T-helper 17 cell (primary cell): Measurements from ENCODE around the gene ARHGAP1. TPM values are rescaled to one million over a fixed set of nuclear protein-coding genes. Genes with fewer than 3 reads are reported as not detected.

Source experiments
- ATAC-seq: fragments of 150-1000 bp; cut with Tn5 transposase; 2 replicates; pipeline ENCODE4 v1.10.0; 2021; ENCODE audit warnings: mild to moderate bottlenecking, moderate library complexity
- DNase-seq, 3 donors: peaks; one replicate each; pipeline versions ENCODE4 v3.0.0 to v3.0.0-alpha.2; 2020 to 2021
- H3K9me3 ChIP-seq: one replicate; pipeline ENCODE4 v1.7.0; 2013; ENCODE audit warnings: low read length, mild to moderate bottlenecking; ENCODE audit not compliant: control insufficient read depth, poor library complexity, severe bottlenecking
- H3K27ac Mint-ChIP-seq: one replicate; pipeline ENCODE4 v1.8.0; 2022; ENCODE audit warnings: mild to moderate bottlenecking, moderate library complexity, mixed read lengths
- H3K27me3 Mint-ChIP-seq: one replicate; pipeline ENCODE4 v1.8.0; 2022; ENCODE audit warnings: mixed read lengths
- H3K36me3 Mint-ChIP-seq: one replicate; pipeline ENCODE4 v1.8.0; 2022; ENCODE audit warnings: low read depth, mixed read lengths
- H3K4me1 Mint-ChIP-seq: one replicate; pipeline ENCODE4 v1.8.0; 2022; ENCODE audit warnings: mild to moderate bottlenecking, mixed read lengths
- H3K4me3 Mint-ChIP-seq: one replicate; pipeline ENCODE4 v1.8.0; 2022; ENCODE audit warnings: mild to moderate bottlenecking, moderate library complexity, mixed read lengths
- total RNA-seq, 4 donors: library from RNA in 2 of 4; stranded (reverse) in 2 of 4; gene quantifications; one replicate each; pipeline ENCODE4 v1.2.3 and lab custom pipeline; 2022 to 2026

ARHGAP1 gene
- total RNA-seq = 10 to 100 TPM; 58.0 to 65.9 TPM
- total RNA-seq (lab: John Stamatoyannopoulos, UW) = 38.9 to 62.6 reads per million in 2 donors

GRCh38 chr11:46700241-46701077 lies at the start of gene ARHGAP1, which contains the start of gene ZNF408:
Gene ARHGAP1, minus strand, starts transcription at chr11:46700619. Its CDS starts 4,512 bp downstream, at chr11:46696107.
Gene ZNF408, plus strand, starts transcription at chr11:46701031. Its CDS starts 17 bp downstream, at chr11:46701048.
- DNase-seq = peak; percentile 96 to 98 (median 97)
- no peaks in the 10 kb centered on the region for H3K9me3 ChIP-seq
- no peaks in the 10 kb centered on the region for H3K27me3 Mint-ChIP-seq
- peak within 1 kb of the TSS; percentile 96 for H3K4me3 Mint-ChIP-seq
- H3K27ac Mint-ChIP-seq = peak within 1 kb of the TSS; percentile 97
- peaks cover 2% of the 10 kb centered on the region for H3K36me3 Mint-ChIP-seq
- peak; percentile 94 for ATAC-seq
- H3K4me1 Mint-ChIP-seq = peaks cover 35% of the 10 kb centered on the region

GRCh38 chr11:46747150-46747549 lies 46.7 kb upstream of the ARHGAP1 start:
- ATAC-seq = no peak
- Mint-ChIP-seq H3K36me3 (peaks cover 24% of the 10 kb centered on the region), H3K4me1 (peaks cover 3% of the 10 kb centered on the region), H3K27me3 (no peaks in the 10 kb centered on the region), H3K27ac (no peak overlapping the region), H3K4me3 (no peak overlapping the region)
- no peaks in the 10 kb centered on the region for H3K9me3 ChIP-seq
- DNase-seq = no peak

GRCh38 chr11:46745995-46746394 lies 45.6 kb upstream of the ARHGAP1 start:
- H3K9me3 ChIP-seq = no peaks in the 10 kb centered on the region
- Mint-ChIP-seq H3K27me3 (no peaks in the 10 kb centered on the region), H3K27ac (no peak overlapping the region), H3K4me3 (no peak overlapping the region), H3K36me3 (peaks cover 24% of the 10 kb centered on the region), H3K4me1 (peaks cover 3% of the 10 kb centered on the region)
- DNase-seq (no peak), ATAC-seq (no peak)

- H3K27me3 Mint-ChIP-seq = no peaks in the 10 kb centered on the region
- peaks cover 3% of the 10 kb centered on the region for H3K4me1 Mint-ChIP-seq
- H3K9me3 ChIP-seq = no peaks in the 10 kb centered on the region
- no peak overlapping the region for H3K27ac Mint-ChIP-seq
- H3K36me3 Mint-ChIP-seq = peaks cover 24% of the 10 kb centered on the region
- H3K4me3 Mint-ChIP-seq = no peak overlapping the region
- DNase-seq (no peak), ATAC-seq (no peak)
These were observed 44.9 kb upstream of the ARHGAP1 start for GRCh38 chr11:46745328-46745727.

DNA sequence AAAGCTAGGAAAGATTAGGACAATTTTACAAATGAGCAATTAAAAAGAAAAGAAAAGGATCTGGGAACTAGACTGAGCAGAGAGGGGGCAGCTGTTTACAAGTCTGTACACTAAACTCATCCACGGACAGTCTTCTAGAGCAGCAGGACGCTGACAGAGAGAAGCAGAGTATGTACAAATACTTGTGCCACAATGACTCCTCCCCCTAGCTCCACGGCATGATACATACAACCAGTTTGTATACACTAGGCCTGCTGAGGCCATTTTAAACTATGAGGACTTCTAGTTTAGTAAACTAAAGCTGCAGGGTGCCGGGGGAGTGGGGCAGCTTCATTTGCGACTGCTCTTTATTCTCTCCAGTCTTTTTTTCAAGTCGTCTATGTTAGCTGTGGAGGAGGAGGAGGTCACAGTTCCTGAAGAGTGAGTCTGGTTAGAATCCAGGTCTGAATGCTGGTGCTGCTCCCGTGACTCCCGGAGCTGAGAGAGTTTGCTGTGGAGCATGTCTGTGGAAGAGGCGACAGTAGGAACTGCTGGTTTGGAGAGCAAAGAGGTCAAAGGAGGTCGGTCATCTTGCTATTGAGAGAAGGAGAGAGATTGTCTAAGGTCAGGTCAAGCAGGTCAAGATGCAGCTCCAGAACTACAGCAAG lies 43.4 kb upstream of the ARHGAP1 start:
- Mint-ChIP-seq H3K27ac (no peak overlapping the region), H3K4me3 (no peak overlapping the region), H3K4me1 (peaks cover 3% of the 10 kb centered on the region), H3K36me3 (peaks cover 21% of the 10 kb centered on the region), H3K27me3 (no peaks in the 10 kb centered on the region)
- H3K9me3 ChIP-seq = no peaks in the 10 kb centered on the region
- no peak for ATAC-seq
- DNase-seq = no peak

- Mint-ChIP-seq H3K27ac (no peak overlapping the region), H3K4me1 (peaks cover 1% of the 10 kb centered on the region), H3K4me3 (no peak overlapping the region), H3K36me3 (peaks cover 19% of the 10 kb centered on the region), H3K27me3 (no peaks in the 10 kb centered on the region)
- H3K9me3 ChIP-seq = no peaks in the 10 kb centered on the region
- ATAC-seq (no peak), DNase-seq (no peak)
These were observed 42.6 kb upstream of the ARHGAP1 start for GRCh38 chr11:46743043-46743442.

GRCh38 chr11:46741600-46742484 lies 41.4 kb upstream of the ARHGAP1 start:
- Mint-ChIP-seq H3K27me3 (no peaks in the 10 kb centered on the region), H3K36me3 (peaks cover 14% of the 10 kb centered on the region), H3K27ac (no peak overlapping the region), H3K4me1 (no peaks in the 10 kb centered on the region), H3K4me3 (no peak overlapping the region)
- H3K9me3 ChIP-seq = no peaks in the 10 kb centered on the region
- ATAC-seq = no peak
- DNase-seq = no peak

DNA sequence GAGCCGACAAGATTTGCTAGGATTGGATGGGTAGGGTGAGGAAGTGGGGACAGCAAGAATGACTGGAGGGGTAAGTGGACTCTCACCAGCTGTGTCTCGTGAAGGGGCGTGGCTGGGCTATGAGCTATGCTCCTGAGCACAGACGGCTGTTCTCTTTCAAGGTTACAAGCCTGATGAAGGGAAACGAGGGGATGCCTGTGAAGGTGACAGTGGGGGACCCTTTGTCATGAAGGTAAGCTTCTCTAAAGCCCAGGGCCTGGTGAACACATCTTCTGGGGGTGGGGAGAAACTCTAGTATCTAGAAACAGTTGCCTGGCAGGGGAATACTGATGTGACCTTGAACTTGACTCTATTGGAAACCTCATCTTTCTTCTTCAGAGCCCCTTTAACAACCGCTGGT lies 38.5 kb upstream of the ARHGAP1 start:
- H3K4me1 Mint-ChIP-seq = peaks cover 3% of the 10 kb centered on the region
- H3K27me3 Mint-ChIP-seq = no peaks in the 10 kb centered on the region
- no peaks in the 10 kb centered on the region for H3K9me3 ChIP-seq
- ATAC-seq (no peak), DNase-seq (no peak)
- no peak overlapping the region for H3K27ac Mint-ChIP-seq
- H3K36me3 Mint-ChIP-seq = peaks cover 10% of the 10 kb centered on the region
- no peak overlapping the region for H3K4me3 Mint-ChIP-seq

- Mint-ChIP-seq H3K4me1 (peaks cover 3% of the 10 kb centered on the region), H3K4me3 (no peak overlapping the region), H3K36me3 (peaks cover 2% of the 10 kb centered on the region), H3K27ac (no peak overlapping the region), H3K27me3 (no peaks in the 10 kb centered on the region)
- no peak for DNase-seq
- no peak for ATAC-seq
- no peaks in the 10 kb centered on the region for H3K9me3 ChIP-seq
These were observed 37.3 kb upstream of the ARHGAP1 start for GRCh38 chr11:46737699-46738098.

- H3K27me3 Mint-ChIP-seq = no peaks in the 10 kb centered on the region
- H3K27ac Mint-ChIP-seq = no peak overlapping the region
- no peaks in the 10 kb centered on the region for H3K36me3 Mint-ChIP-seq
- ATAC-seq (no peak), DNase-seq (no peak)
- no peaks in the 10 kb centered on the region for H3K9me3 ChIP-seq
- peaks cover 3% of the 10 kb centered on the region for H3K4me1 Mint-ChIP-seq
- H3K4me3 Mint-ChIP-seq = no peak overlapping the region
These were observed 36.2 kb upstream of the ARHGAP1 start for GRCh38 chr11:46736615-46737014.

DNA sequence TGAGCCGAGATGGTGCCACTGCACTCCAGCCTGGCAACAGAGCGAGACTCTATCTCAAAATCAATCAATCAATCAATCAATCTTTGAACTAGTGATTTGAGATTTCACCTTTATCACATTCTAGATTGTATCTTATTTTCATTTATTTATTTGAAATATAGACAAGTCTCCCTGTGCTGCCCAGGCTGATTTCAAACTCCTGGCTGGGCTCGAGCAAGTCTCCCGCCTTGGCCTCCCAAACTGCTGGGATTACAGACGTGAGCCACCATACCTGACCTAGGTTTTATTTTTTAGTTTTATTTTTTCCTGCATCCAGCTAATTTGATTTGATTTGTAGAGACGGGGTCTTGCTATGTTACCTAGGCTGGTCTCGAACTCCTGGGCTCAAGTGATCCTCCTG lies 35.7 kb upstream of the ARHGAP1 start:
- ATAC-seq (no peak), DNase-seq (no peak)
- Mint-ChIP-seq H3K27ac (no peak overlapping the region), H3K4me3 (no peak overlapping the region), H3K27me3 (no peaks in the 10 kb centered on the region), H3K4me1 (peaks cover 3% of the 10 kb centered on the region), H3K36me3 (no peaks in the 10 kb centered on the region)
- no peaks in the 10 kb centered on the region for H3K9me3 ChIP-seq

GRCh38 chr11:46733234-46733633 lies 32.8 kb upstream of the ARHGAP1 start:
- no peak overlapping the region for H3K4me3 Mint-ChIP-seq
- no peaks in the 10 kb centered on the region for H3K36me3 Mint-ChIP-seq
- no peaks in the 10 kb centered on the region for H3K9me3 ChIP-seq
- H3K4me1 Mint-ChIP-seq = peaks cover 5% of the 10 kb centered on the region
- ATAC-seq (no peak), DNase-seq (no peak)
- no peaks in the 10 kb centered on the region for H3K27me3 Mint-ChIP-seq
- H3K27ac Mint-ChIP-seq = peak overlapping the region; percentile 14

- ATAC-seq (no peak), DNase-seq (no peak)
- H3K27me3 Mint-ChIP-seq = no peaks in the 10 kb centered on the region
- H3K27ac Mint-ChIP-seq = no peak overlapping the region
- H3K4me3 Mint-ChIP-seq = no peak overlapping the region
- H3K36me3 Mint-ChIP-seq = no peaks in the 10 kb centered on the region
- H3K9me3 ChIP-seq = no peaks in the 10 kb centered on the region
- peaks cover 5% of the 10 kb centered on the region for H3K4me1 Mint-ChIP-seq
These were observed 31.1 kb upstream of the ARHGAP1 start for GRCh38 chr11:46731545-46731944.
